HepG2 (cell line): ENCODE measurements around the gene ZIC4.
A peak's percentile ranks its signal among the peaks of the same experiment; 100 is the strongest.

Source experiments
- ESRRA ChIP-seq: sonication (generic); formaldehyde crosslinking; IDR thresholded peaks from 2 replicates; pipeline ENCODE4 v1.5.1; 2020; ENCODE audit warnings: mild to moderate bottlenecking, low read depth, missing genetic modification reagents
- SP1 ChIP-seq, 2 experiments: fragments of 450-650 bp in 1 of 2; sonication (generic) in 1 of 2; formaldehyde crosslinking in 1 of 2; IDR thresholded peaks; 2 replicates each; pipeline versions ENCODE4 v1.4.0 to v1.6.1; 2016 to 2020; ENCODE audit warnings: missing genetic modification reagents in 1 of 2
- ZNF747 ChIP-seq: sonication (generic); formaldehyde crosslinking; IDR thresholded peaks from 2 replicates; pipeline ENCODE4 v1.8.1; 2023; ENCODE audit warnings: missing genetic modification reagents, mild to moderate bottlenecking, borderline replicate concordance
- TF ChIP-seq, protein P1 (sequence below): sonication (generic); formaldehyde crosslinking; IDR thresholded peaks from 2 replicates; pipeline ENCODE4 v1.5.0; 2020; ENCODE audit warnings: mild to moderate bottlenecking, missing genetic modification reagents, moderate library complexity

DNA sequence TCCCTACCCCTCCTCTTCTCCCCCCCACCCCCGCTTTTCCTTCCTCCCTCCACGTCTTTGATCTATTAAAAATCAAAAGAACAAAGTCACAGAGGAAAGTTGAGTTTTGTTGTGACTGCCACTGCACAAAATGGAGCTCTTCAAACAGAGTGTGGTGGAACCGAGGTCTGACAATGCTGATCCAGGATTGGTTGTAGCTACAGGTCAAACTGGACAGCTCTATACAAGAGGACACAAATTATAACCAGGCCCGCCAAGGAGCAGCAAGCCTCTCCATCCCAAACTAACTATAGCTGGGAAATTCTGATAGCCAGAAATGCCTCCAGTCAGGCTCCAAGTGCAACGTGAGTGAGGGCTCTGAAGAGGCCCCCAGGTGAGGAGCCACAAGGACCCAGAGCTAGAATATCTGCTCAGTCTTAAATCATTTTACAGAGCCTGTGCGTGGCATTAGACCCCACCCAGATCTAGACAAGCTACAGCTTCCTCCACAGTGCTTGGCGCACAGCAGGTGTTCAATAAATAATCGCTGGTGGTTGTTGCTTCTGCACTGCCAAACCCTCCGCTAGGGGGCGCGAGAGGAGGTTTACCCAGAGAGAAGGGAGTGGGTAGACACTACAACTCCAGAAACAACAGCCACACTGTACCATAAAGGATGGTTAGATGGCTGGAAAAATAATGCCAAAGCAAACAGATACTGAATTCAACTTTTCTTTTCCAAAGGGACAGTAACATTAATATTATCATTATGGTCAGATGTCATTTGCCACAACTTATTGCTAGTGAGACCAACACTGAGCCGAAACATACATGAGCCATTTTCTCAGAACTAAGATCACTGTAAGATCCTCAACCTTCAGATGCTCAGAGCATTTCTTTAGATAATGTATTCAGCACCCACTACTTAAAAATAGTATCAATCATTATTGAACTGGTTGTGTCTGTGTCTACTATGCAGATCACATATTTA is 44.6 kb downstream of the ZIC4 start:
- TF ChIP-seq, protein P1, sequence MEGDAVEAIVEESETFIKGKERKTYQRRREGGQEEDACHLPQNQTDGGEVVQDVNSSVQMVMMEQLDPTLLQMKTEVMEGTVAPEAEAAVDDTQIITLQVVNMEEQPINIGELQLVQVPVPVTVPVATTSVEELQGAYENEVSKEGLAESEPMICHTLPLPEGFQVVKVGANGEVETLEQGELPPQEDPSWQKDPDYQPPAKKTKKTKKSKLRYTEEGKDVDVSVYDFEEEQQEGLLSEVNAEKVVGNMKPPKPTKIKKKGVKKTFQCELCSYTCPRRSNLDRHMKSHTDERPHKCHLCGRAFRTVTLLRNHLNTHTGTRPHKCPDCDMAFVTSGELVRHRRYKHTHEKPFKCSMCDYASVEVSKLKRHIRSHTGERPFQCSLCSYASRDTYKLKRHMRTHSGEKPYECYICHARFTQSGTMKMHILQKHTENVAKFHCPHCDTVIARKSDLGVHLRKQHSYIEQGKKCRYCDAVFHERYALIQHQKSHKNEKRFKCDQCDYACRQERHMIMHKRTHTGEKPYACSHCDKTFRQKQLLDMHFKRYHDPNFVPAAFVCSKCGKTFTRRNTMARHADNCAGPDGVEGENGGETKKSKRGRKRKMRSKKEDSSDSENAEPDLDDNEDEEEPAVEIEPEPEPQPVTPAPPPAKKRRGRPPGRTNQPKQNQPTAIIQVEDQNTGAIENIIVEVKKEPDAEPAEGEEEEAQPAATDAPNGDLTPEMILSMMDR (CRISPR knock-in tag): peak; percentile 77
- no peak for TF ChIP-seq ESRRA (CRISPR knock-in tag)
- TF ChIP-seq SP1 (IDR thresholded peaks at IDR 0.05): no peak
- no peak for TF ChIP-seq SP1 (CRISPR knock-in tag; IDR thresholded peaks at IDR 0.05)
- TF ChIP-seq ZNF747 (CRISPR knock-in tag): no peak
